HL-60 (cell line): Measurements from ENCODE around the gene MTG2.

Experiments
- DNase-seq, 2 experiments: peaks; one replicate each; pipeline ENCODE4 v3.0.0-alpha.2; 2010 to 2020; ENCODE audit warnings: low read depth in 1 of 2, low spot score in 1 of 2
- H3K27ac ChIP-seq: fragments of 250-450 bp; sonication (Bioruptor Pico); replicated peaks from 2 replicates; pipeline ENCODE4 v1.5.1; 2020; ENCODE audit warnings: mild to moderate bottlenecking, moderate library complexity
- H3K27me3 ChIP-seq: fragments of 250-450 bp; sonication (Bioruptor Pico); 2 replicates; pipeline ENCODE4 v1.5.1; 2021; ENCODE audit warnings: mild to moderate bottlenecking, moderate library complexity; ENCODE audit not compliant: insufficient read depth, poor library complexity, severe bottlenecking
- H3K4me3 ChIP-seq: replicated peaks from 2 replicates; pipeline ENCODE4 v1.5.1; 2011; ENCODE audit warnings: mild to moderate bottlenecking, control low read depth, low read length; ENCODE audit not compliant: insufficient read depth
- CTCF ChIP-seq: IDR thresholded peaks from one replicate; pipeline ENCODE4 v1.5.1; 2011; ENCODE audit warnings: low read length, control low read depth, inconsistent platforms; ENCODE audit not compliant: insufficient read depth
- GABPA ChIP-seq: IDR thresholded peaks from 2 replicates; pipeline ENCODE4 v1.6.1; 2012; ENCODE audit warnings: low read depth
- POLR2AphosphoS5 ChIP-seq: IDR thresholded peaks from 2 replicates; pipeline ENCODE4 v1.6.1; 2012; ENCODE audit warnings: low read depth
- SPI1 ChIP-seq: IDR thresholded peaks from 2 replicates; pipeline ENCODE4 v1.6.1; 2012; ENCODE audit warnings: low read depth, mild to moderate bottlenecking, borderline replicate concordance
- TF ChIP-seq, protein P1 (sequence below): IDR thresholded peaks from 2 replicates; pipeline ENCODE4 v1.6.1; 2012; ENCODE audit warnings: low read depth; ENCODE audit not compliant: insufficient replicate concordance

The MTG2 gene

GRCh38 chr20:62243106-62243505 is 60.3 kb downstream of the MTG2 start:
- no peak overlapping the region for H3K27ac ChIP-seq
- DNase-seq, result no peak
- H3K27me3 ChIP-seq, result no peaks in the 10 kb centered on the region
- TF ChIP-seq, protein P1, sequence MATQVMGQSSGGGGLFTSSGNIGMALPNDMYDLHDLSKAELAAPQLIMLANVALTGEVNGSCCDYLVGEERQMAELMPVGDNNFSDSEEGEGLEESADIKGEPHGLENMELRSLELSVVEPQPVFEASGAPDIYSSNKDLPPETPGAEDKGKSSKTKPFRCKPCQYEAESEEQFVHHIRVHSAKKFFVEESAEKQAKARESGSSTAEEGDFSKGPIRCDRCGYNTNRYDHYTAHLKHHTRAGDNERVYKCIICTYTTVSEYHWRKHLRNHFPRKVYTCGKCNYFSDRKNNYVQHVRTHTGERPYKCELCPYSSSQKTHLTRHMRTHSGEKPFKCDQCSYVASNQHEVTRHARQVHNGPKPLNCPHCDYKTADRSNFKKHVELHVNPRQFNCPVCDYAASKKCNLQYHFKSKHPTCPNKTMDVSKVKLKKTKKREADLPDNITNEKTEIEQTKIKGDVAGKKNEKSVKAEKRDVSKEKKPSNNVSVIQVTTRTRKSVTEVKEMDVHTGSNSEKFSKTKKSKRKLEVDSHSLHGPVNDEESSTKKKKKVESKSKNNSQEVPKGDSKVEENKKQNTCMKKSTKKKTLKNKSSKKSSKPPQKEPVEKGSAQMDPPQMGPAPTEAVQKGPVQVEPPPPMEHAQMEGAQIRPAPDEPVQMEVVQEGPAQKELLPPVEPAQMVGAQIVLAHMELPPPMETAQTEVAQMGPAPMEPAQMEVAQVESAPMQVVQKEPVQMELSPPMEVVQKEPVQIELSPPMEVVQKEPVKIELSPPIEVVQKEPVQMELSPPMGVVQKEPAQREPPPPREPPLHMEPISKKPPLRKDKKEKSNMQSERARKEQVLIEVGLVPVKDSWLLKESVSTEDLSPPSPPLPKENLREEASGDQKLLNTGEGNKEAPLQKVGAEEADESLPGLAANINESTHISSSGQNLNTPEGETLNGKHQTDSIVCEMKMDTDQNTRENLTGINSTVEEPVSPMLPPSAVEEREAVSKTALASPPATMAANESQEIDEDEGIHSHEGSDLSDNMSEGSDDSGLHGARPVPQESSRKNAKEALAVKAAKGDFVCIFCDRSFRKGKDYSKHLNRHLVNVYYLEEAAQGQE, result no peak
- no peak for TF ChIP-seq POLR2AphosphoS5
- no peak for TF ChIP-seq GABPA
- no peak for TF ChIP-seq CTCF
- TF ChIP-seq SPI1, result no peak
- H3K4me3 ChIP-seq, result no peak overlapping the region

DNA sequence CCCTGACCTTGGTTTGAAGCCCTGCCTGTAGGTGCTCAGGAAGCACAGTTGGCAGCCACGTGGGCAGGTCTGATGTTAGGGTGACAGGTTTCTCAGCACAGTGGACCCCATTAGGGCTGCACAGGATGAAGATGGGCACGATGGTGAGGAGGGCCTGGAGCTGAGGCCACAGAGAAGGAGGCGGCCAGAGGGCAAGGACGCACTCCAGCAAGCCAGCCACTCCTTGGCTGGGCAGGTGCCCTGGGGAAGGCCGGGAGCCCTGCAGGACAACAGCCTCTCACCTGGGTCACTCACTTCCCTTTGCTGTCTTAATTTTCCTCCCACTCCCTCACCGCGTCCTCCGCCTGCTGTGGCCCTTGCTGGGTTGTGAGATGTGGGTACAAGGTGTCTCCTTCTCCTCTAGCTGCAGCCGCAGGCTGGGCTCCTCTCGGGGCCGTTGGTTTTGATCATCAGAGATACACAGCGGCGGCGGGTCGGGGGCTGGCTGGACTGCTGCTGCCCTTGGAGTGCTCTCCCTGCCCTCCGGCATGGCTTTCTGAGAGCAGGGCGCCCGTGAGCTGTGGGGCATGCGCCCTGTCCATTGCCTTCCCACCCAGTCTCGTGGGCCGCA is 61.2 kb downstream of the MTG2 start:
- Histone ChIP-seq H3K27ac (no peak overlapping the region), H3K4me3 (no peak overlapping the region), H3K27me3 (no peaks in the 10 kb centered on the region)
- no peak for TF ChIP-seq GABPA
- DNase-seq, result no peak

GRCh38 chr20:62244644-62245108 is 61.8 kb downstream of the MTG2 start:
- TF ChIP-seq POLR2AphosphoS5, result no peak
- TF ChIP-seq, protein P1, result no peak
- TF ChIP-seq GABPA, result no peak
- TF ChIP-seq CTCF, result no peak
- TF ChIP-seq SPI1, result no peak
- no peak overlapping the region for H3K4me3 ChIP-seq
- DNase-seq, result no peak

DNA sequence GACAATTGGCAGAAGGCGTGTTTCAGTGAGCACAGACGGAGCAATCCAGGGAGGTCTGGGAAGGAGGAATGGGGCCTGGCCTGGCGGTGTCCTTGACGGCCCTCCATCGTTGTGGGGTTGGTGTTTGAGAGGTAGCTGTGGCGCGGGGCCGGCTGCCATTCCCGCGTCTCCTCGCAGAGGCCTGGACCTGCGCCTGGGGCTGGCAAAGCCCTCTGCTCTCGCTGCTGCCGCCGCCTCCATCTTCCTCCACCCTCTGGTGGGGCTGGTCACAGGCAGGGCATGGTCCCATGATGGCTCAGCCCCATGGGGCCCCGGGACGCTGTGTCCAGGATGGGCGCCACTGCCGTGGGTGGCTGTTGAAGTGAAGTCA is 63.1 kb downstream of the MTG2 start:
- Histone ChIP-seq H3K27ac (no peak overlapping the region), H3K4me3 (no peak overlapping the region), H3K27me3 (no peaks in the 10 kb centered on the region)
- TF ChIP-seq SPI1 (no peak), GABPA (no peak), CTCF (no peak), POLR2AphosphoS5 (no peak)
- TF ChIP-seq, protein P1, result no peak
- no peak for DNase-seq

More at GRCh38 chr20:62244644-62245108, 61.8 kb downstream of the MTG2 start:
- Histone ChIP-seq H3K27ac (no peak overlapping the region), H3K27me3 (no peaks in the 10 kb centered on the region)
